H1 (cell line): ENCODE data around the gene NBEA. TPM values are rescaled to one million over a fixed set of nuclear protein-coding genes. Genes with fewer than 3 reads are reported as not detected.

Source experiments
- EZH2 ChIP-seq: fragments of 200-600 bp; sonication (generic); IDR thresholded peaks from 2 replicates; pipeline ENCODE4 v1.7.1; 2012; ENCODE audit warnings: low read depth, mild to moderate bottlenecking, moderate library complexity, low read length, inconsistent platforms; ENCODE audit not compliant: severe bottlenecking
- GABPA ChIP-seq: IDR thresholded peaks from 2 replicates; pipeline ENCODE4 v1.6.1; 2011; ENCODE audit warnings: mild to moderate bottlenecking, low read length, moderate library complexity, borderline replicate concordance; ENCODE audit not compliant: insufficient read depth
- polyA plus RNA-seq, 7 experiments: library from polyadenylated mRNA; depleted of rRNA in 3 of 7; stranded (reverse) in 5 of 7; unstranded in 2 of 7; fragments of >200 nt in 5 of 7; fragments of 200-250 nt in 2 of 7; gene quantifications; 1 replicate in 5 of 7; 2 replicates in 1 of 7; 4 replicates in 1 of 7; pipeline versions ENCODE4 v1.2.1 to v1.2.3, GENCODE V29; 2011 to 2013; ENCODE audit warnings: missing spikeins in 2 of 7, mixed read lengths in 2 of 7
- total RNA-seq: library from RNA; stranded (reverse); fragmentation: NEBNext Ultra II Directional; extraction: Animal tissue kit (Norgen Biotek cat#: 25700); gene quantifications from 2 replicates; pipeline ENCODE4 v1.2.1, GENCODE V29; 2021

NBEA gene
- total and polyA plus RNA-seq, 2 of the 8 experiments (the other 6 are each of a cell fraction or from before 2014, with no cell fraction given), result 14.2 to 21.5 TPM

GRCh38 chr13:35283856-35284255, 341.8 kb downstream of the NBEA start (continued):
- TF ChIP-seq EZH2 (no peak), GABPA (no peak)
- TF ChIP-seq, all 59 proteins: peak for 0
